Gastrocnemius medialis (tissue), 4 donors: Measurements from ENCODE around the gene KLHL26. TPM values are rescaled to one million over a fixed set of nuclear protein-coding genes. Genes with fewer than 3 reads are reported as not detected.

Experiments used
- ATAC-seq, 2 donors: fragments of 150-250 bp; one replicate each; pipeline ENCODE4 v1.9.1; 2016
- DNase-seq, 2 donors: peaks; one replicate each; pipeline ENCODE4 v3.0.0-alpha.2; 2019
- H3K27ac ChIP-seq, 4 donors: fragments of 200-600 bp; sonication (generic); 1 replicate in 1 of 4; 2 replicates in 3 of 4; pipeline ENCODE4 v1.5.1; 2016 to 2018; ENCODE audit warnings: mild to moderate bottlenecking in 2 of 4, moderate library complexity in 1 of 4
- H3K27me3 ChIP-seq, 3 donors: fragments of 200-600 bp; sonication (generic) in 2 of 3; 1 replicate in 1 of 3; 2 replicates in 2 of 3; pipeline versions ENCODE4 v1.5.1 to v1.6.0; 2016 to 2019; ENCODE audit warnings: mild to moderate bottlenecking in 1 of 3, moderate library complexity in 1 of 3
- H3K36me3 ChIP-seq, 2 donors: fragments of 200-600 bp; sonication (generic) in 1 of 2; one replicate each; pipeline ENCODE4 v1.5.1; 2017 to 2018
- H3K4me1 ChIP-seq, 2 donors: fragments of 200-600 bp; sonication (generic) in 1 of 2; one replicate each; pipeline ENCODE4 v1.5.1; 2016 to 2017; ENCODE audit warnings: mild to moderate bottlenecking in 2 of 2
- H3K4me3 ChIP-seq, 4 donors: fragments of 200-600 bp; sonication (generic) in 3 of 4; 1 replicate in 1 of 4; 2 replicates in 3 of 4; pipeline ENCODE4 v1.5.1; 2016 to 2019; ENCODE audit warnings: mild to moderate bottlenecking in 2 of 4
- H3K9me3 ChIP-seq, 3 donors: fragments of 200-600 bp; sonication (generic) in 2 of 3; 1 replicate in 1 of 3; 2 replicates in 2 of 3; pipeline ENCODE4 v1.5.1; 2016 to 2019
- POLR2A ChIP-seq, 2 donors: fragments of 450-650 bp; IDR thresholded peaks; one replicate each; pipeline ENCODE4 v1.6.1; 2017; ENCODE audit warnings: antibody characterized with exemption in 2 of 2, mild to moderate bottlenecking in 2 of 2, moderate library complexity in 2 of 2
- in situ Hi-C, 4 donors: fragments of 200-750 bp; cut with MboI; loops; one replicate each; pipeline versions ENCODE4 v1.15.0 to v1.8.0; 2017; ENCODE audit warnings: low sequenced_read_pairs in 4 of 4
- intact Hi-C: fragments of 100-400 bp; cut with DNase I; formaldehyde crosslinking; loops from one replicate; pipeline ENCODE4 v1.15.1; 2023; ENCODE audit warnings: low total_unique reads
- total RNA-seq, 4 donors: library from RNA; depleted of rRNA; stranded (reverse); fragments of >200 nt; gene quantifications; one replicate each; pipeline versions ENCODE4 v1.1.0 to v1.2.3, GENCODE V29; 2016
- TF ChIP-seq, protein P1 (sequence below), 5 experiments: fragments of 450-650 bp in 3 of 5; fragments of 200-600 bp in 2 of 5; sonication (generic) in 2 of 5; IDR thresholded peaks in 4 of 5; conservative IDR thresholded peaks in 1 of 5; 1 replicate in 4 of 5; 2 replicates in 1 of 5; pipeline ENCODE4 v1.5.1; 2016 to 2019; ENCODE audit warnings: antibody characterized with exemption in 5 of 5, mild to moderate bottlenecking in 3 of 5, moderate library complexity in 3 of 5

Gene KLHL26
- total RNA-seq, 4 donors from 2014 or later = 5.2 to 12.0 (median 7.3) TPM

DNA sequence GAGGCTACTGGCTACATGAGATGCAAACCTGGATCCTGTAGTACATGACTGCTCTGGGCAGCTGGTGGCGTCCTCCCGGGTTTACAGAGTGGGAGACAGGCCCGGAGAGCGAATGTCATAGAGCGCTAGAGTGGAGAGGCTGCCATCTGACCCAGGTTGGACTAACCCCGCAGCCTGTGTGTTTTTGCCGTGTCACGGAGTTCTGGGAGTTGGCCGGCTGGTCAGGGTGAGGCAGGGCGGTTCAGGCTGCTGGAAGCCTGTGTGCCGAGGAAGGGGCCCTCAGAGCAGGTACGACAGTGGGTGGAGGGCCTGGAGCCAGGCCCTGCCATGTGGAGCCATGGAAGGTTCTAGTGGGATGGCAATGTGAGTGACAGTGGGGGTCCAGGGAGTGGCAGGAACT, 59.2 kb downstream of the KLHL26 start:
- Histone ChIP-seq H3K4me3 (no peak overlapping the region), H3K27ac (no peak overlapping the region), H3K4me1 (peaks cover 22% of the 10 kb centered on the region in 2 donors), H3K36me3 (no peaks in the 10 kb centered on the region), H3K27me3 (no peaks in the 10 kb centered on the region), H3K9me3 (no peaks in the 10 kb centered on the region)
- no peak for DNase-seq
- TF ChIP-seq, protein P1, sequence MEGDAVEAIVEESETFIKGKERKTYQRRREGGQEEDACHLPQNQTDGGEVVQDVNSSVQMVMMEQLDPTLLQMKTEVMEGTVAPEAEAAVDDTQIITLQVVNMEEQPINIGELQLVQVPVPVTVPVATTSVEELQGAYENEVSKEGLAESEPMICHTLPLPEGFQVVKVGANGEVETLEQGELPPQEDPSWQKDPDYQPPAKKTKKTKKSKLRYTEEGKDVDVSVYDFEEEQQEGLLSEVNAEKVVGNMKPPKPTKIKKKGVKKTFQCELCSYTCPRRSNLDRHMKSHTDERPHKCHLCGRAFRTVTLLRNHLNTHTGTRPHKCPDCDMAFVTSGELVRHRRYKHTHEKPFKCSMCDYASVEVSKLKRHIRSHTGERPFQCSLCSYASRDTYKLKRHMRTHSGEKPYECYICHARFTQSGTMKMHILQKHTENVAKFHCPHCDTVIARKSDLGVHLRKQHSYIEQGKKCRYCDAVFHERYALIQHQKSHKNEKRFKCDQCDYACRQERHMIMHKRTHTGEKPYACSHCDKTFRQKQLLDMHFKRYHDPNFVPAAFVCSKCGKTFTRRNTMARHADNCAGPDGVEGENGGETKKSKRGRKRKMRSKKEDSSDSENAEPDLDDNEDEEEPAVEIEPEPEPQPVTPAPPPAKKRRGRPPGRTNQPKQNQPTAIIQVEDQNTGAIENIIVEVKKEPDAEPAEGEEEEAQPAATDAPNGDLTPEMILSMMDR (IDR thresholded peaks at IDR 0.05 in 4 of 5, conservative IDR thresholded peaks at IDR 0.05 in 1 of 5) = no peak
- no peak for TF ChIP-seq POLR2A (IDR thresholded peaks at IDR 0.05)
- no peak for ATAC-seq
- in situ Hi-C loops = loop anchor here in 1 of 4 donors (25.0 kb wide), 1 partner anchor 234 kb away; no protein-coding TSS in a partner anchor
- intact Hi-C loops = no loop called here

DNA sequence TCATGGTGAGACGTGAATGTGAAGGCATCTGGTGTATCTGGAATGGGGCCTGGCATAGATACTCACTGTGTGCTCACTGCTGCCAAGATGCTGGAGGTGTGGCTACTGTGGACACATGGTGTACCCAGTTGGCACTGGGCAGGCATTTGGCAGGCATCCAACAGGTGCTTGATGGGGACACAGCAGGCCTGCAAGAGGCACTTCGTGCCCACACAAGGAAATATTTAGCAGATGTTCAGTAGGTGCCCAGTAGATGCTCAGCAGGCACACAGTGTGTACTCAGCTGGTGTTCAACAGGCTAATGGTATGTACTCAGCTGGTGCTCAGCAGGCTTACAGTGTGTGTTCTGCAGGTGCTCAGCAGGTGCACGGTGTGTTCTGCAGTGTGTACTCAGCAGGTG, 60.9 kb downstream of the KLHL26 start:
- DNase-seq (peak; percentile 41 to 66), ATAC-seq (no peak)
- Histone ChIP-seq H3K27me3 (no peaks in the 10 kb centered on the region), H3K4me3 (no peak overlapping the region), H3K4me1 (peaks cover 26 to 29% of the 10 kb centered on the region in 2 donors), H3K9me3 (no peaks in the 10 kb centered on the region), H3K36me3 (no peaks in the 10 kb centered on the region), H3K27ac (no peak overlapping the region)
- no peak for TF ChIP-seq POLR2A (IDR thresholded peaks at IDR 0.05)
- TF ChIP-seq, protein P1 (IDR thresholded peaks at IDR 0.05 in 4 of 5, conservative IDR thresholded peaks at IDR 0.05 in 1 of 5) = no peak
- in situ Hi-C loops (loop anchor here in 1 of 4 donors (25.0 kb wide), 1 partner anchor 235 kb away; no protein-coding TSS in a partner anchor), intact Hi-C loops (no loop called here)

DNA sequence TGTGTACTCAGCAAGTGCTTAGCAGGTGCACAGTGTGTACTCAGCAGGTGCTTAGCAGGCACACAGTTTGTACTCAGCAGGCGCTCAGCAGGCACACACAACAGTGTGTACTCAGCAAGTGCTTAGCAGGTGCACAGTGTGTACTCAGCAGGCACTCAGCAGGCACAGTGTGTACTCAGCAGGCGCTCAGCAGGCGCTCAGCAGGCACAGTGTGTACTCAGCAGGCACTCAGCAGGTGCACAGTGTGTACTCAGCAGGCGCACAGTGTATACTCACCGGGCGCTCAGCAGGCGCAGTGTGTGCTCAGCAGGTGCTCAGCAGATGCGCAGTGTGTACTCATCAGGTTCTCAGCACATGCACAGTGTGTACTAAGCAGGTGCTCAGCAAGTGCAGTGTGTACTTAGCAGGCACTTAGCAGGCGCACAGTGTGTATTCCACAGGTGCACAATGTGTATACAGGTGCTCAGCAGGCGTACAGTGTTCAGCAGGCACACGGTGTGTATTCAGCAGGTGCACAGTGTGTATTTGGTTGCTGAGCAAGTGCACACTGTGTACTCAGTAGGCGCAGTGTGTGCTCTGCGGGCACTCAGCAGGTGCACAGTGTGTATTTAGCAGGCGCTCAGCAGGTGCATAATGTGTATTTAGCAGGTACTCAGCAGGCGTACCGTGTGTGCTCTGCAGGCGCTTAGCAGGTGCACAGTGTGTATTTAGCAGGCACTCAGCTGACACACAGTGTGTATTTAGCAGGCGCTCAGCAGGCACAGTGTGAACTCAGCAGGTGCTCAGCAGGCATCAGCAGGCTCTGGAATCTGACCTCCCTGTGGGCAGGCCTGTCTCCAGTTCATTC, 61.7 kb downstream of the KLHL26 start:
- DNase-seq (no peak), ATAC-seq (peak; percentile 12 to 40)
- Histone ChIP-seq H3K9me3 (no peaks in the 10 kb centered on the region), H3K27ac (no peak overlapping the region), H3K4me3 (no peak overlapping the region), H3K27me3 (no peaks in the 10 kb centered on the region), H3K36me3 (no peaks in the 10 kb centered on the region), H3K4me1 (peaks cover 26 to 29% of the 10 kb centered on the region in 2 donors)
- intact Hi-C loops (no loop called here), in situ Hi-C loops (loop anchor here in 1 of 4 donors (25.0 kb wide), 1 partner anchor 236 kb away; no protein-coding TSS in a partner anchor)
- TF ChIP-seq POLR2A (IDR thresholded peaks at IDR 0.05) = no peak
- TF ChIP-seq, protein P1 (IDR thresholded peaks at IDR 0.05 in 4 of 5, conservative IDR thresholded peaks at IDR 0.05 in 1 of 5) = no peak

DNA sequence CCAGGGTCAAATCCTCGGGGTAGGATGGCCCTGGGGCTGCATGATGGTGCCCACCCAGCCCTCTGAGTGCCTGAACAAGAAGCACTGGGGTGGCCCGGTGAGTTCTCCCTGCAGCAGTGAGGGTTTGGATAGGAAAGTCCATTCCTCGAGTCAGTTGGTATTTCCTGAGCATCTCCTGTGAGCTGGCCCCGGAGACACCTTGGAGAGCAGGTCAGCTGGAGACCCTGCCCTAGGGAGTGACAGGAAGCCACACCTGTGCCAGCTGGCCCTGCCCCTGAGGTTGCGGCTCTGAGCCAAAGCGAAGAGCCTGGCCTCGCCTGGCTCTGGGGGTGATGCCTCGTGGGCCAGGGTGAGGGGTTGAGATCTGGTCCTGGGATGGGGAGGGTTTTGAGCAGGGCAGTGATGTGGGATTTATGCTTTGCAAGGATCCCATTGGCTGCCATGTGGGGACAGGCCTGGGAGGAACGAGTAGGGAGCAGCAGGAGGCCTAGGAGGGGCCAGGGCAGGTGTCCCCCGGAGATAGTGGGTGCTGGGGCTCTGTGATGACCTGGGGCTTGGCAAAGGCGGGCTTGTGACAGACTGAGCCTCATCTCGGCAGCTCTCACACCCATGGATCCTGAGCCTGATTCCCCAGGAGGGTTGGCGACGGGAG, 62.7 kb downstream of the KLHL26 start:
- Histone ChIP-seq H3K27ac (peak overlapping the region in 1 of 4 donors; percentile 67), H3K27me3 (no peaks in the 10 kb centered on the region), H3K4me1 (peaks cover 26 to 27% of the 10 kb centered on the region in 2 donors), H3K36me3 (no peaks in the 10 kb centered on the region), H3K9me3 (no peaks in the 10 kb centered on the region), H3K4me3 (no peak overlapping the region)
- no peak for ATAC-seq
- TF ChIP-seq POLR2A (IDR thresholded peaks at IDR 0.05) = no peak
- TF ChIP-seq, protein P1 (IDR thresholded peaks at IDR 0.05 in 4 of 5, conservative IDR thresholded peaks at IDR 0.05 in 1 of 5) = no peak
- DNase-seq = no peak
- in situ Hi-C loops = loop anchor here in 1 of 4 donors (25.0 kb wide), 1 partner anchor 237 kb away; no protein-coding TSS in a partner anchor
- intact Hi-C loops = no loop called here
